ENCODE measurements around the gene KLHL10. TPM values are rescaled to one million over a fixed set of nuclear protein-coding genes. Genes with fewer than 3 reads are reported as not detected.
"Not testable (repeated sequence)": the region's sequence is repeated elsewhere in the genome, so short reads cannot be mapped to it uniquely, and the experiment has no call there.

The KLHL10 gene
- total RNA-seq, 1 experiment from 2014 or later: not detected

DNA sequence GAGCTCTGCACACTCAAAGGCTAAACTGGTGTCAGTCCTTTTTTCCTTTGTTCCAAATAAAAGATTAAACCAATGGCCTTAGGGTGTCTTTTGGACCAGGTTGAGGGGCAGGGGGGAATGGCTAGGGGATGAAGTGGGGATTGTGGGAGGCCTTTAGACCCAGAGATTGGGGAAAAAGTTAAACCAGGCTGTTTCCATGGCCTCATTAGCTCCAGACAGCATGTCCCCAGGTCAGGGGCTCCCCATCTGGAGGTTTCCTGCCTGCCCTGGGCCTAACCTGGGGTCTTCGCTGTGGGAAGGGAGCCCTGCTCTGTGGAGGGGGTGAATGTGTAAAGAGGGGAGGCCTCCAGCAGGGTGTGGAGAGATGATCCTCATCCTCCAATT, 14.5 kb upstream of the KLHL10 start:
- no peaks in the 10 kb centered on the region for H3K27me3 Mint-ChIP-seq (ENCODE audit: insufficient read depth, unreplicated experiment)
- H3K4me1 Mint-ChIP-seq (ENCODE audit: insufficient read depth, unreplicated experiment): no peaks in the 10 kb centered on the region
- BruUV-seq (replicated peaks): no TSS peak
- POLR2A ChIA-PET: interaction anchor here (0.6 to 1.7 kb wide), 7 partner anchors 10 to 136 kb away, joined by 3 to 6 read pairs (median 3); partner anchors contain the start of genes ACLY and FKBP10
- intact Hi-C loops (cut with micrococcal nuclease): no loop called here
- DNase-seq (ENCODE audit: unreplicated experiment): no peak
- H3K36me3 Mint-ChIP-seq (ENCODE audit: insufficient read depth, unreplicated experiment): peaks cover 38% of the 10 kb centered on the region
- H3K9me3 Mint-ChIP-seq (ENCODE audit: unreplicated experiment): no peaks in the 10 kb centered on the region
- no peak overlapping the region for H3K27ac Mint-ChIP-seq (ENCODE audit: low read depth, unreplicated experiment)
- TF ChIP-seq CTCF (IDR thresholded peaks at IDR 0.05; ENCODE audit: unreplicated experiment): no peak
- no peak overlapping the region for H3K4me3 Mint-ChIP-seq (ENCODE audit: unreplicated experiment)
- CTCF ChIA-PET: interaction anchor here (1.1 kb wide), 1 partner anchor 22 kb away, joined by 3 read pairs; no protein-coding TSS in a partner anchor

- Mint-ChIP-seq H3K27ac (ENCODE audit: low read depth, unreplicated experiment) (no peak overlapping the region), H3K27me3 (ENCODE audit: insufficient read depth, unreplicated experiment) (no peaks in the 10 kb centered on the region), H3K36me3 (ENCODE audit: insufficient read depth, unreplicated experiment) (peaks cover 37% of the 10 kb centered on the region), H3K9me3 (ENCODE audit: unreplicated experiment) (no peaks in the 10 kb centered on the region), H3K4me1 (ENCODE audit: insufficient read depth, unreplicated experiment) (no peaks in the 10 kb centered on the region), H3K4me3 (ENCODE audit: unreplicated experiment) (no peak overlapping the region)
- CTCF ChIA-PET: interaction anchor here (0.6 kb wide), 1 partner anchor 113 kb away, joined by 3 read pairs; no protein-coding TSS in a partner anchor
- POLR2A ChIA-PET: no interaction called here
- intact Hi-C loops (cut with micrococcal nuclease): no loop called here
- no peak for TF ChIP-seq CTCF (IDR thresholded peaks at IDR 0.05; ENCODE audit: unreplicated experiment)
- no TSS peak for BruUV-seq (replicated peaks)
- no peak for DNase-seq (ENCODE audit: unreplicated experiment)
These were observed 14.0 kb upstream of the KLHL10 start for GRCh38 chr17:41823580-41823979.

- H3K36me3 Mint-ChIP-seq (ENCODE audit: insufficient read depth, unreplicated experiment): peaks cover 37% of the 10 kb centered on the region
- H3K27me3 Mint-ChIP-seq (ENCODE audit: insufficient read depth, unreplicated experiment): no peaks in the 10 kb centered on the region
- H3K4me1 Mint-ChIP-seq (ENCODE audit: insufficient read depth, unreplicated experiment): no peaks in the 10 kb centered on the region
- intact Hi-C loops (cut with micrococcal nuclease): no loop called here
- CTCF ChIA-PET: interaction anchor here (0.6 kb wide), 1 partner anchor 112 kb away, joined by 3 read pairs; no protein-coding TSS in a partner anchor
- no TSS peak for BruUV-seq (replicated peaks)
- POLR2A ChIA-PET: no interaction called here
- H3K27ac Mint-ChIP-seq (ENCODE audit: low read depth, unreplicated experiment): no peak overlapping the region
- TF ChIP-seq CTCF (IDR thresholded peaks at IDR 0.05; ENCODE audit: unreplicated experiment): no peak
- no peaks in the 10 kb centered on the region for H3K9me3 Mint-ChIP-seq (ENCODE audit: unreplicated experiment)
- no peak overlapping the region for H3K4me3 Mint-ChIP-seq (ENCODE audit: unreplicated experiment)
- no peak for DNase-seq (ENCODE audit: unreplicated experiment)
These were observed 13.5 kb upstream of the KLHL10 start for GRCh38 chr17:41824086-41824485.

DNA sequence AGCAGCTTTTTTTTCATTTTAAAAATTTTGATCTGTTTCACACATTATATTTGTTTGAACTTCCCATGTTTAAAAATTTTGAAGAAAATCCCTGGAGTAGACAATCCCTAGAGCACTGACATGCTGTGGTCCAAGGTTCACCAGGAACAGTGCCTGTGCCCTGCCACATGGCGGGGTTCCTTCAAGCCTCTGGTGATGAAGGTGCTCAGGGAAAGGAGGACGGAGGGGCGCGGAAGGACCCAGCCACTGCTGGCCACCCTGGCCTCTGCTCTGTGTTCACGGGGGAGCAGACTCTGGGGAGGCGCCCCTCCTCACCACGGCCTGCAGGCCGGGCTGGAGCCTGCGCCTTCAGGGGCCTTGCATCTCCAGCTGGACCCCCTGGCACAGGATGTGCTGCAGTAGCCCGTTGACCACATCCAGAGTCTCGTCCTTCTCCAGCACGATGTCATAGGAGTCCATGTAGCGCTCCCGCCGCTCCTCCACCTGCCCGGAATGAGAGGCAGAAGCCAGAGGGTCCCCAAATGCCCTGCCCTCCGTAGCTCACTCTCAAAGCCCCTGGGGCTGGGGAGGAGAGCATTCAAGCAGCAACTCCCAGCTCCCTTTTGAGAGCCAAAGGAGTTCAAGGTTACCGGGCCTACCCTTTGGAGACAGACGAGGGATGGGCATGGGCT, 12.3 kb upstream of the KLHL10 start:
- intact Hi-C loops (cut with micrococcal nuclease): no loop called here
- ChIA-PET POLR2A (no interaction called here), CTCF (interaction anchor here (0.6 to 1.0 kb wide), 2 partner anchors 13 to 368 kb away, joined by 3 read pairs; partner anchors contain the start of gene P3H4)
- H3K9me3 Mint-ChIP-seq (ENCODE audit: unreplicated experiment): no peaks in the 10 kb centered on the region
- DNase-seq (ENCODE audit: unreplicated experiment): no peak
- H3K4me1 Mint-ChIP-seq (ENCODE audit: insufficient read depth, unreplicated experiment): no peaks in the 10 kb centered on the region
- no peak overlapping the region for H3K4me3 Mint-ChIP-seq (ENCODE audit: unreplicated experiment)
- H3K27ac Mint-ChIP-seq (ENCODE audit: low read depth, unreplicated experiment): no peak overlapping the region
- no peaks in the 10 kb centered on the region for H3K27me3 Mint-ChIP-seq (ENCODE audit: insufficient read depth, unreplicated experiment)
- BruUV-seq (replicated peaks): no TSS peak
- H3K36me3 Mint-ChIP-seq (ENCODE audit: insufficient read depth, unreplicated experiment): peaks cover 42% of the 10 kb centered on the region
- no peak for TF ChIP-seq CTCF (IDR thresholded peaks at IDR 0.05; ENCODE audit: unreplicated experiment)

GRCh38 chr17:41829961-41830360, 7.7 kb upstream of the KLHL10 start:
- H3K36me3 Mint-ChIP-seq (ENCODE audit: insufficient read depth, unreplicated experiment): peaks cover 61% of the 10 kb centered on the region
- CTCF ChIA-PET: interaction anchor here (0.9 kb wide), 1 partner anchor 34 kb away, joined by 4 read pairs; no protein-coding TSS in a partner anchor
- intact Hi-C loops (cut with micrococcal nuclease); H3K27me3 Mint-ChIP-seq (ENCODE audit: insufficient read depth, unreplicated experiment); H3K4me1 Mint-ChIP-seq (ENCODE audit: insufficient read depth, unreplicated experiment); H3K4me3 Mint-ChIP-seq (ENCODE audit: unreplicated experiment); H3K9me3 Mint-ChIP-seq (ENCODE audit: unreplicated experiment); DNase-seq (ENCODE audit: unreplicated experiment); BruUV-seq (replicated peaks); H3K27ac Mint-ChIP-seq (ENCODE audit: low read depth, unreplicated experiment): not testable (repeated sequence)
- POLR2A ChIA-PET: interaction anchor here (1.1 kb wide), 1 partner anchor 17 kb away, joined by 5 read pairs; the partner anchor contains the start of gene FKBP10
